ENCODE data around the gene SPTB. TPM values are rescaled to one million over a fixed set of nuclear protein-coding genes. Genes with fewer than 3 reads are reported as not detected.
A peak's percentile ranks its signal among the peaks of the same experiment; 100 is the strongest.

Gene SPTB
- total and polyA plus RNA-seq, 9 of the 15 experiments (the other 6 are each of a cell fraction or from before 2014, with no cell fraction given): 0.21 to 45.9 (median 11.7) TPM

GRCh38 chr14:64914237-64915028, 34.7 kb upstream of the SPTB start, which contains the start of gene CHURC1 (continued):
- TF ChIP-seq POLR3G (IDR thresholded peaks at IDR 0.05; ENCODE audit: extremely low read depth, insufficient read length, insufficient replicate concordance) (no peak), ZNF778 (CRISPR knock-in tag; IDR thresholded peaks at IDR 0.05) (no peak), STAT6 (CRISPR knock-in tag; IDR thresholded peaks at IDR 0.05) (0 out of 2 replicates have a peak, but pooled peaks have one; percentile 29), NCOA4 (IDR thresholded peaks at IDR 0.05; ENCODE audit: partially characterized antibody) (no peak), TAF7 (tag; IDR thresholded peaks at IDR 0.05) (peak; percentile 90), BRCA1 (IDR thresholded peaks at IDR 0.05) (no peak), BRCA1 (CRISPR knock-in tag; IDR thresholded peaks at IDR 0.05) (no peak), CTCFL (IDR thresholded peaks at IDR 0.05; ENCODE audit: borderline replicate concordance, insufficient read depth, low read depth, low read length, poor library complexity, severe bottlenecking) (no peak), MTF1 (CRISPR knock-in tag; IDR thresholded peaks at IDR 0.05; ENCODE audit: borderline replicate concordance) (no peak), NKRF (IDR thresholded peaks at IDR 0.05; ENCODE audit: borderline replicate concordance) (peak; percentile 50; the same call in 1 of the 2 replicates), ZNF347 (CRISPR knock-in tag; IDR thresholded peaks at IDR 0.05; ENCODE audit: low read depth) (no peak), ZNF134 (CRISPR knock-in tag; conservative IDR thresholded peaks at IDR 0.05) (no peak), E4F1 (CRISPR knock-in tag; IDR thresholded peaks at IDR 0.05; ENCODE audit: borderline replicate concordance) (no peak), ZNF212 (CRISPR knock-in tag; IDR thresholded peaks at IDR 0.05) (no peak), ID3 (CRISPR knock-in tag; IDR thresholded peaks at IDR 0.05) (no peak), ID3 (tag; IDR thresholded peaks at IDR 0.05) (no peak), LEF1 (IDR thresholded peaks at IDR 0.05) (no peak), ZNF551 (CRISPR knock-in tag; IDR thresholded peaks at IDR 0.05) (no peak)

All from K562 (cell line).